HAP-1 (cell line): ENCODE measurements around the gene FCRL2.

Source experiments
- DNase-seq, 2 experiments: peaks; one replicate each; pipeline ENCODE4 v3.0.0-alpha.2; 2016 to 2020; ENCODE audit warnings: low spot score in 2 of 2
- H3K27me3 ChIP-seq: fragments of 250-450 bp; sonication (Bioruptor Pico); 2 replicates; pipeline ENCODE4 v1.5.1; 2020; ENCODE audit warnings: low read depth, mild to moderate bottlenecking, moderate library complexity
- H3K36me3 ChIP-seq: fragments of 250-450 bp; sonication (Bioruptor Pico); replicated peaks from 2 replicates; pipeline ENCODE4 v1.5.1; 2020; ENCODE audit warnings: mild to moderate bottlenecking
- H3K4me1 ChIP-seq: fragments of 250-450 bp; sonication (Bioruptor Pico); 2 replicates; pipeline ENCODE4 v1.5.1; 2020; ENCODE audit warnings: mild to moderate bottlenecking
- H3K4me3 ChIP-seq: fragments of 250-450 bp; sonication (Bioruptor Pico); 2 replicates; pipeline ENCODE4 v1.5.1; 2020; ENCODE audit warnings: mild to moderate bottlenecking, moderate library complexity
- H3K9me3 ChIP-seq: fragments of 250-450 bp; sonication (Bioruptor Pico); 2 replicates; pipeline ENCODE4 v1.5.1; 2020; ENCODE audit warnings: mild to moderate bottlenecking, moderate library complexity
- in situ Hi-C: fragments of 300-500 bp; cut with MboI; formaldehyde crosslinking; loops from 3 replicates; pipeline ENCODE4 v1.14.3; 2020; ENCODE audit warnings: low sequenced_read_pairs, inconsistent platforms, mixed read lengths

The FCRL2 gene

DNA sequence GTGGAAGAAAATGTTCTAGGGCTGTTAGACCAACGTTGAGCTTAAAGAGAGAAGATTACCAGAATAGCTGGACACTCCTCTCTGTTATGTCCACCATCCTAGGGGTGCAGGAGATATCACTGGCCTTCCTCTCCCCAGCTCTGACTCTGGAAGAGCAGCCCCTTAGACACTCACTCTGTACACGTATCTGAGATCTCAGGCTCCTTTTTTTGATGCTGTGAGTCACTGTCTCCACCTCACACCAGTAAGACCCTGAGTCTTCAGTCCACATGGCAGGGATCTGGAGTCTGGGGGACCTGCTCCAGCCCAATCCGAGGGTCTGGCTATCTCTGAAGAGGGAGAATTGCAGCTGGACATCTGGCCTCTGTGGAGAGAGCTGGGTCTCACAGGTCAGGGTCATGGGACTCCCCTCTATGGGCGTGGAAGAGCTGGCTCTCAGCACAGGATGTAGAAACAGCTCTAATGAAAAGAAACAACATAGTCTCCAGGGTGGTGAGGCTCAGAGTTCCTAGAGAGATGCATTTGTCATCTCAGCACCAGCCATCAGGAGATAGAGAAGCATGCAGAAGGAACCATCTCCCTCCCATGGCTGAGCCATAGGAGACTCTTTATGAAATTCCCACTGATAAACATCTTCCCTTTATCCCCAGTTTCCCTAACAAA is 79.8 kb downstream of the FCRL2 start:
- Histone ChIP-seq H3K9me3 (no peaks in the 10 kb centered on the region), H3K4me1 (no peaks in the 10 kb centered on the region), H3K4me3 (no peak overlapping the region), H3K27me3 (no peaks in the 10 kb centered on the region; the same call in 1 of the 2 replicates), H3K36me3 (no peaks in the 10 kb centered on the region)
- in situ Hi-C loops, result no loop called here
- no peak for DNase-seq
